Measurements from ENCODE around the gene SLC37A1.

GRCh38 chr21:42525029-42525581 is 11.5 kb downstream of the SLC37A1 start:
- TF ChIP-seq CTCF (conservative IDR thresholded peaks at IDR 0.05; ENCODE audit: low read depth, low read length) (no peak), EZH2 (IDR thresholded peaks at IDR 0.05; ENCODE audit: borderline replicate concordance, low read depth, low read length, poor library complexity, severe bottlenecking) (no peak)

Measured in A673 (cell line).